Choroid plexus epithelial cell (primary cell): ENCODE measurements around the gene LINGO1.
A peak's percentile ranks its signal among the peaks of the same experiment; 100 is the strongest.

ENCODE experiments used
- DNase-seq: peaks from one replicate; pipeline ENCODE4 v3.0.0-alpha.2; 2010; ENCODE audit warnings: low read depth
- H3K4me3 ChIP-seq: 2 replicates; pipeline ENCODE4 v1.5.1; 2011; ENCODE audit warnings: low read depth, mild to moderate bottlenecking, control low read depth, low read length, moderate library complexity
- TF ChIP-seq, protein P1 (sequence below): conservative IDR thresholded peaks from 2 replicates; pipeline ENCODE4 v1.5.1; 2011; ENCODE audit warnings: low read depth, mild to moderate bottlenecking, control low read depth, inconsistent platforms, low read length, moderate library complexity

The LINGO1 gene

DNA sequence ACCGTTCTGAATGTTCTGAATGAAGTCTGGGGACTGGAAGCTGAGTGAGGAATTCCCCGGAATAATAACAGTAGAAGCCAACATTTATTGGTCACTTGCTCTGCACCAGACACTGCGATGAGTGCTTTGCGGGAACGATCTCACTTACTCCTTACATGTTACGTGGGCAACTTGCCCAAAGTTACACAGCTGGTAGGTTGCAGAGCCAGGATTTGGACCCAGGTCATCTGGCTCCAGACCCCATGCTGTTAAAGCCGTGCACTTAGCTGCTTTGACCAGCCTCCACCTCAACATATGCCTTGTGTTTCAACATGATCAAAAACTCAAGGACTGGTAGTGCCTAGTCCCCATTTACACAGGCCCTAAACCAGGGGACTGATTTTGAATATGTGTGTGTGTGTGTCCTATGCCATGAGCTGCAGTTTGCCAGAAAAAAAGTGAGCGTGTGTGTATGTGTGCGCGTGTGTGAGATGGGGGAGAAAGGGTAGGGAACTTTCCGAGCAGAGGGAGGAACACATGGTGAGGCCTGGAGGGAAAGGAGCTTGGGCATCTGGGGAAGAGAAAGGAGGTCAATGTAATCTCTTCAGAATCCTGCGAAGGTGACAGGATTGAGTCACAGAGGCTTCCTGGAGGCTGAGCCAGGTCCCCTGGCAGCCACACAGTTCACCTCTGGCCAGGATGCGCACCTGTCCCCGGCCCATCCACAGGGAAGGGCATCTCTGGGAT lies 28.9 kb downstream of the LINGO1 start:
- no peak overlapping the region for H3K4me3 ChIP-seq
- TF ChIP-seq, protein P1, sequence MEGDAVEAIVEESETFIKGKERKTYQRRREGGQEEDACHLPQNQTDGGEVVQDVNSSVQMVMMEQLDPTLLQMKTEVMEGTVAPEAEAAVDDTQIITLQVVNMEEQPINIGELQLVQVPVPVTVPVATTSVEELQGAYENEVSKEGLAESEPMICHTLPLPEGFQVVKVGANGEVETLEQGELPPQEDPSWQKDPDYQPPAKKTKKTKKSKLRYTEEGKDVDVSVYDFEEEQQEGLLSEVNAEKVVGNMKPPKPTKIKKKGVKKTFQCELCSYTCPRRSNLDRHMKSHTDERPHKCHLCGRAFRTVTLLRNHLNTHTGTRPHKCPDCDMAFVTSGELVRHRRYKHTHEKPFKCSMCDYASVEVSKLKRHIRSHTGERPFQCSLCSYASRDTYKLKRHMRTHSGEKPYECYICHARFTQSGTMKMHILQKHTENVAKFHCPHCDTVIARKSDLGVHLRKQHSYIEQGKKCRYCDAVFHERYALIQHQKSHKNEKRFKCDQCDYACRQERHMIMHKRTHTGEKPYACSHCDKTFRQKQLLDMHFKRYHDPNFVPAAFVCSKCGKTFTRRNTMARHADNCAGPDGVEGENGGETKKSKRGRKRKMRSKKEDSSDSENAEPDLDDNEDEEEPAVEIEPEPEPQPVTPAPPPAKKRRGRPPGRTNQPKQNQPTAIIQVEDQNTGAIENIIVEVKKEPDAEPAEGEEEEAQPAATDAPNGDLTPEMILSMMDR = no peak
- DNase-seq = no peak

DNA sequence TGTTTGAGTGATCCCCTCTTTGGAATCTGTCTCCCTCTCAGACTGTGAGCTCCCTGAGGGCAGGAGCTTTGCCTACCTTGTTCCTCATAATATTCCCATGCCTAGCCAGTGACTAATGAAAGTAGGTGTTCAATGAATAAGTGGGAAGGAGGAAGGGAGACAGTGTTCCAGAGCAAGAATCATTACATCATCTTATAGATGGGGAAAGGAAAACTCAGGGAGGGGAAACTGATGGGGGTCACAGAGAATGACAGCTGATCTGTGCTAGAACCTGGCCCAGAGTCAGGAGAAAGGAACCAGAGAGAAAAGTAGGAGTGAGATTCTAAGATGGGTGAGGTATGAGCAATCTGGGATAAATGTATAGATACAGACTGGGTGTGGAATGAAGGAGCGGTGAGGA lies 29.9 kb downstream of the LINGO1 start:
- TF ChIP-seq, protein P1 = no peak
- no peak overlapping the region for H3K4me3 ChIP-seq
- DNase-seq = no peak

DNA sequence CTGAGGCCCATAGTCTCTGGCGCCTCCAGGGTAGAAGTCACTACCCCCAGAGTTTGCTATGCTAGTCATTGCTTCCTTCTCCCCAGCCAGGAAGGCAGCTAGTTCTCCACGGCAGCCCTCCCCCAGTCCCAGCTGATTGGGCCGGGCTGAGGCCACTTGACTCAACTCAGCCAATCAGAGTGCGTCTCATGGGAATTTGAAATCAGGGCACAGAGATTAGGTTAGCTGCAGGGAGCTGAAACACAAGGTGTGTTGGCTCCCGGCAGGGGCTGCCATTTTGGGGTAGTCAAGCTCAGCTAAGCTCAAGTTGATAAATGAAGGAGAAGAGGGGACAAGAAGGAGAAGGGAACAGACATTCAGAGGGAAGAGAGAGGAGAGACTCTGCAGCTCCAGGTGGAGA lies 32.8 kb downstream of the LINGO1 start:
- peak; percentile 68 for DNase-seq
- no peak overlapping the region for H3K4me3 ChIP-seq
- TF ChIP-seq, protein P1 = no peak

DNA sequence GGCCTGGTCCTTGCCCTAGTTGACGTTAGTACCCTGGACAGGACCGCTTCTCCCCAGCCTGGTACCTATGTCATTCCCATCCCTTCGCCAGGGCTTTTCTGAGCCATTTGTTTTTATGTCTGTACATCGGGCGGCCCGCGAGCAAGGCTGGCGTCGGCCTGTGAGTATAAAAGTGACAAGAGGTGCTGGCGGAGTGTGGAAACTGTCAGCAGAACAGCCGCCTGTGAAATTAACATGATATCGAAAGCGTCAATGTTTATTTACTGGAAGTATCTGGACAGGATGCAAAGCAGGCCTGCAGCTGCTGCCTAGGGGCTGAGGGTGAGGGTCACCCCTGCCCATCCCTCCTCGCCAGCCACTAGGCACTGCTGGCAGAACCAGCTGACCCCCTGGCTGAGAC lies 33.4 kb downstream of the LINGO1 start:
- no peak overlapping the region for H3K4me3 ChIP-seq
- TF ChIP-seq, protein P1 = no peak
- DNase-seq = no peak

DNA sequence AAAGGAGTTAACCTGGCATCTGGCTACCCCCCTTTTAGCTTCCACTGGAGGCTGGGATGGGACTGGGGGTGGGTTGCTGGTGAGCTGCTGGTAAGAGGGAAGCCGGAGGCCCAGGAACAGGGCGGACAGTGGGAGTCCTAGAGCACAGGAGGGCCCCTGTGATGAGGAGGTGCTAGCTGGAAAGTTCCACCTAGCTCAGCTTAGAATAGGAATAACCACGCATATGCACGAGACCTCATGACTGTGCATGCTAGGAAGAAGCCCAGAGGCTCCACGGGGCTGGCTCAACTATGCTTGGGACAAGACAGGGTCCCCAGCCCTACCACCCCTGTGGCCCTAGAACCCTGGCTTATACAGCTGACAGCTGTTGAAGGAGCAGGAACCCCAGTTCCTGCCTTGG lies 34.1 kb downstream of the LINGO1 start:
- DNase-seq = no peak
- TF ChIP-seq, protein P1 = no peak

DNA sequence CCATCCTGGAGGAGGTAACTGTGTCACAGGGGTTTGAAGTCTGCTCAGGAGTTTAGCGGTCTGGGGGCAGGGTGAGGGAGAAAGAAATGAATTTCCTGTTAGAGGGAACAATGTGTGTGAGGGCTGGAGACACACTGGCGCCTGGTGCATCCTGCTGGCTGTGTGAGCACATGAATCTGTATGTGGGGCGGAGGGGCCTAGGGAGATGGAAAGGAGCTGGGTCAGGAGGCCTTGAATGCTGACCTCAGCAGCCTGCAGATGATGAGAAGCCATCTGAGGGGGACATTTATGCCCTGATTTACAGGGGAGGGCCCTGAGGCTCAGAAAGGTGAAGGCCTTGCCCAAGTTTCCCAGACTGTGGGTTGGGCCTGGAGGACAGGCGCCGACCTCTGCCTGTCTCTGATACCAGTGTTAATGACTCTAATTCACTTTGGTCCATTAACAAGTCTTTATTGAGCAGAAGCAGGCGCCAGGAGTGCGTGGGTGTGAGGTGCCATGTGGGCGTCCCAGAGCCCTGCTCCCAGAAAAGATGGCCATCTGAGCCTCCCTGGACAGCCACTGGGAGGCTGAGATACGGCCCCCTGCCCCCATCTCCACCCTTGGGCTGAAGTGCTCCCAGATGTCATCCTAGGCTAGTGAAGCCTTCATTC lies 34.8 kb downstream of the LINGO1 start:
- no peak for DNase-seq
- no peak overlapping the region for H3K4me3 ChIP-seq
- TF ChIP-seq, protein P1 = no peak

More for the DNA sequence above, 34.1 kb downstream of the LINGO1 start:
- H3K4me3 ChIP-seq = no peak overlapping the region
